ENCODE measurements around the gene TNFRSF19.

The TNFRSF19 gene

DNA sequence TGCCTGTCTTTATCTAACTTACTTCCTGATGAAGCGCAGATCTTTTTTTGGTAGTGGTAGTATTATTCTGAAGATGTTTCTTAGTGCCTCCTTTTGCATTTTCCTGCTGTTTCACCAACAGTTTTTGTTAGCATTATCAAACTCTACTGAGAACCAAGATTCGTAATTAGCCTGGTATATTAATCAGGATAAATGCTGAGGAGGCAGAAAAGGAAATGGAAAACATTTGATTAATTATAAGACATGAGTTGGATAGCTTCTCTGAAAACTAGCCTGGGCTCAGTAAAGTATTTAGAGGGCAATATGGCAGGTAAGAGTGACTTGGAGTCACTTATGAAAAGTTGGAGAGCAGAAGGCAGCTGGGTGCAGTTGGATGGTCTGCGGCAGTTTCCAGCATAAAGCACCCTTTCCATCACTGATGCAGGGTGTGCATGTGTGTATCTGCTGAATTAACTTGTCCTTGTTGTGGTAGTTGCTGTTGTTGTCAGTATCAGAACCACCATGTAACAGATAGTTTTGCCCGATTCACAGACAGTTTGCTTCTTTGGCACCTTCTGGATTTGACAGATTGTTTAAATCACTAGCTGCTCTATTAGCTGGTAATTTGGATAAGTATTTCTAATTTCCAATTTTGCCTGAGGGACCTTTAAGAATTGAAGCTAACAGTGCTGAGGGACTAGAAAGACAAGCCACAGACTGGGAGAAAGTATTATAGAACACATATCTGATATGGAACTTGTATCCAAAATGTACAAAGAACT, 6.9 kb upstream of the TNFRSF19 start:
- H3K27ac ChIP-seq (replicated peaks), result no peak overlapping the region
- H3K27me3 ChIP-seq (ENCODE audit: insufficient read depth, poor library complexity, severe bottlenecking), result no peaks in the 10 kb centered on the region
- TF ChIP-seq GABPA (IDR thresholded peaks at IDR 0.05; ENCODE audit: low read depth), result no peak
- no peak for TF ChIP-seq POLR2AphosphoS5 (IDR thresholded peaks at IDR 0.05; ENCODE audit: low read depth)
- no peak for TF ChIP-seq CTCF (IDR thresholded peaks at IDR 0.05; ENCODE audit: insufficient read depth, low read length)
- no peak for TF ChIP-seq SPI1 (IDR thresholded peaks at IDR 0.05; ENCODE audit: borderline replicate concordance, low read depth)
- TF ChIP-seq, protein P1, sequence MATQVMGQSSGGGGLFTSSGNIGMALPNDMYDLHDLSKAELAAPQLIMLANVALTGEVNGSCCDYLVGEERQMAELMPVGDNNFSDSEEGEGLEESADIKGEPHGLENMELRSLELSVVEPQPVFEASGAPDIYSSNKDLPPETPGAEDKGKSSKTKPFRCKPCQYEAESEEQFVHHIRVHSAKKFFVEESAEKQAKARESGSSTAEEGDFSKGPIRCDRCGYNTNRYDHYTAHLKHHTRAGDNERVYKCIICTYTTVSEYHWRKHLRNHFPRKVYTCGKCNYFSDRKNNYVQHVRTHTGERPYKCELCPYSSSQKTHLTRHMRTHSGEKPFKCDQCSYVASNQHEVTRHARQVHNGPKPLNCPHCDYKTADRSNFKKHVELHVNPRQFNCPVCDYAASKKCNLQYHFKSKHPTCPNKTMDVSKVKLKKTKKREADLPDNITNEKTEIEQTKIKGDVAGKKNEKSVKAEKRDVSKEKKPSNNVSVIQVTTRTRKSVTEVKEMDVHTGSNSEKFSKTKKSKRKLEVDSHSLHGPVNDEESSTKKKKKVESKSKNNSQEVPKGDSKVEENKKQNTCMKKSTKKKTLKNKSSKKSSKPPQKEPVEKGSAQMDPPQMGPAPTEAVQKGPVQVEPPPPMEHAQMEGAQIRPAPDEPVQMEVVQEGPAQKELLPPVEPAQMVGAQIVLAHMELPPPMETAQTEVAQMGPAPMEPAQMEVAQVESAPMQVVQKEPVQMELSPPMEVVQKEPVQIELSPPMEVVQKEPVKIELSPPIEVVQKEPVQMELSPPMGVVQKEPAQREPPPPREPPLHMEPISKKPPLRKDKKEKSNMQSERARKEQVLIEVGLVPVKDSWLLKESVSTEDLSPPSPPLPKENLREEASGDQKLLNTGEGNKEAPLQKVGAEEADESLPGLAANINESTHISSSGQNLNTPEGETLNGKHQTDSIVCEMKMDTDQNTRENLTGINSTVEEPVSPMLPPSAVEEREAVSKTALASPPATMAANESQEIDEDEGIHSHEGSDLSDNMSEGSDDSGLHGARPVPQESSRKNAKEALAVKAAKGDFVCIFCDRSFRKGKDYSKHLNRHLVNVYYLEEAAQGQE (IDR thresholded peaks at IDR 0.05; ENCODE audit: insufficient replicate concordance, low read depth), result no peak
- no peak for DNase-seq (ENCODE audit: low read depth in 1 of 2, low spot score in 1 of 2)
- H3K4me3 ChIP-seq (replicated peaks; ENCODE audit: insufficient read depth, low read length), result no peak overlapping the region

- TF ChIP-seq GABPA (IDR thresholded peaks at IDR 0.05; ENCODE audit: low read depth) (no peak), POLR2AphosphoS5 (IDR thresholded peaks at IDR 0.05; ENCODE audit: low read depth) (no peak), SPI1 (IDR thresholded peaks at IDR 0.05; ENCODE audit: borderline replicate concordance, low read depth) (no peak), CTCF (IDR thresholded peaks at IDR 0.05; ENCODE audit: insufficient read depth, low read length) (no peak)
- TF ChIP-seq, protein P1 (IDR thresholded peaks at IDR 0.05; ENCODE audit: insufficient replicate concordance, low read depth), result no peak
- no peak overlapping the region for H3K27ac ChIP-seq (replicated peaks)
- no peak overlapping the region for H3K4me3 ChIP-seq (replicated peaks; ENCODE audit: insufficient read depth, low read length)
- DNase-seq (ENCODE audit: low read depth in 1 of 2, low spot score in 1 of 2), result no peak
- H3K27me3 ChIP-seq (ENCODE audit: insufficient read depth, poor library complexity, severe bottlenecking), result peaks cover 7% of the 10 kb centered on the region
These were observed 2.2 kb upstream of the TNFRSF19 start for GRCh38 chr13:23567906-23568460.

GRCh38 chr13:23570921-23571315, 706 bp downstream of the TNFRSF19 start:
- TF ChIP-seq CTCF (IDR thresholded peaks at IDR 0.05; ENCODE audit: insufficient read depth, low read length) (no peak), SPI1 (IDR thresholded peaks at IDR 0.05; ENCODE audit: borderline replicate concordance, low read depth) (no peak), POLR2AphosphoS5 (IDR thresholded peaks at IDR 0.05; ENCODE audit: low read depth) (no peak), GABPA (IDR thresholded peaks at IDR 0.05; ENCODE audit: low read depth) (no peak)
- TF ChIP-seq, protein P1 (IDR thresholded peaks at IDR 0.05; ENCODE audit: insufficient replicate concordance, low read depth), result no peak
- no peak overlapping the region for H3K27ac ChIP-seq (replicated peaks)
- H3K4me3 ChIP-seq (replicated peaks; ENCODE audit: insufficient read depth, low read length), result no peak overlapping the region
- no peak for DNase-seq (ENCODE audit: low read depth in 1 of 2, low spot score in 1 of 2)
- peaks cover 8% of the 10 kb centered on the region for H3K27me3 ChIP-seq (ENCODE audit: insufficient read depth, poor library complexity, severe bottlenecking)
